Uterus (tissue), 4 donors: Measurements from ENCODE around the gene KRT85. TPM values are rescaled to one million over a fixed set of nuclear protein-coding genes. Genes with fewer than 3 reads are reported as not detected.

ENCODE experiments used
- DNase-seq, 2 donors: peaks; one replicate each; pipeline ENCODE4 v3.0.0-alpha.2; 2019 to 2020
- H3K27ac ChIP-seq, 2 donors: fragments of 200-600 bp; sonication (generic); 1 replicate in 1 of 2; 2 replicates in 1 of 2; pipeline ENCODE4 v1.5.1; 2016 to 2018
- H3K27me3 ChIP-seq, 2 donors: fragments of 200-600 bp; sonication (generic); one replicate each; pipeline ENCODE4 v1.5.1; 2018 to 2019; ENCODE audit warnings: control low read depth in 1 of 2
- H3K36me3 ChIP-seq, 2 donors: fragments of 200-600 bp; sonication (generic); one replicate each; pipeline ENCODE4 v1.5.1; 2019; ENCODE audit warnings: control low read depth in 1 of 2
- H3K4me1 ChIP-seq, 2 donors: fragments of 200-600 bp; sonication (generic); one replicate each; pipeline ENCODE4 v1.5.1; 2018 to 2019; ENCODE audit warnings: control low read depth in 1 of 2
- H3K4me3 ChIP-seq, 2 donors: fragments of 200-600 bp; sonication (generic); 1 replicate in 1 of 2; 2 replicates in 1 of 2; pipeline ENCODE4 v1.5.1; 2018 to 2019; ENCODE audit warnings: mild to moderate bottlenecking in 1 of 2
- H3K9me3 ChIP-seq, 2 donors: fragments of 200-600 bp; sonication (generic); one replicate each; pipeline ENCODE4 v1.5.1; 2019; ENCODE audit warnings: control low read depth in 1 of 2
- CTCF ChIP-seq, 4 experiments: fragments of 200-600 bp in 2 of 4; fragments of 450-650 bp in 2 of 4; sonication (generic) in 2 of 4; IDR thresholded peaks; one replicate each; pipeline ENCODE4 v1.5.1; 2016 to 2019; ENCODE audit warnings: antibody characterized with exemption in 4 of 4, mild to moderate bottlenecking in 2 of 4, moderate library complexity in 1 of 4
- POLR2A ChIP-seq, 2 donors: fragments of 450-650 bp; IDR thresholded peaks; one replicate each; pipeline ENCODE4 v1.6.1; 2016; ENCODE audit warnings: antibody characterized with exemption in 2 of 2, mild to moderate bottlenecking in 1 of 2, moderate library complexity in 1 of 2
- intact Hi-C: fragments of 100-400 bp; cut with DNase I; formaldehyde crosslinking; loops from one replicate; pipeline ENCODE4 v1.15.1; 2023; ENCODE audit warnings: low total_unique reads
- total RNA-seq, 4 donors: library from RNA; depleted of rRNA in 3 of 4; stranded (reverse); fragments of >200 nt in 3 of 4; gene quantifications; one replicate each; pipeline versions ENCODE4 v1.1.0 to v1.2.4, GENCODE V29; 2014 to 2023
- donor health status: DM: yes; HTN: yes; CAD: no.

KRT85 gene
- total RNA-seq, 4 donors from 2014 or later, result 0.76 TPM; not detected in 3

DNA sequence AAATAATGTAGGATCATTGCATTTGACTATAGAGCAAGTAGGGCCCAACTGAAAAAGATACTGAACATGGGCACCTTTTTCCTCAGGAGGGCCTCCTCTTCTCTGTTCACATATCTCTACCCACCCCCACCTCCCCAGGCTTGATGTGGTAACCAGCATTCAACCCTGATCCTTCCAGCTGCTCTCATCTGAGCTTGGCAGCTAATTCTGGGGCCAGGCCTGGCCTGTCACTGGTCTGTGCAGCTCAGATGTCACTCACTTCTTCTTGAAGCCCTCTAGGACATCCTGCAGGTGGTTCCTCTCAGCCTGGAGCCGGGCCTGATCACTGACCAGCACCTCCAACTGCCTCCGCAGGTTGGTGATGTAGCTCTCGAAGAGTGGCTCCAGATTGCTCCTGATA is 16.1 kb upstream of the KRT85 start:
- intact Hi-C loops, result no loop called here
- H3K9me3 ChIP-seq, result no peaks in the 10 kb centered on the region
- no peaks in the 10 kb centered on the region for H3K27me3 ChIP-seq
- TF ChIP-seq POLR2A (IDR thresholded peaks at IDR 0.05) (no peak), CTCF (IDR thresholded peaks at IDR 0.05) (no peak)
- no peak for DNase-seq
- H3K4me1 ChIP-seq, result no peaks in the 10 kb centered on the region
- no peak overlapping the region for H3K27ac ChIP-seq
- no peaks in the 10 kb centered on the region for H3K36me3 ChIP-seq
- no peak overlapping the region for H3K4me3 ChIP-seq

DNA sequence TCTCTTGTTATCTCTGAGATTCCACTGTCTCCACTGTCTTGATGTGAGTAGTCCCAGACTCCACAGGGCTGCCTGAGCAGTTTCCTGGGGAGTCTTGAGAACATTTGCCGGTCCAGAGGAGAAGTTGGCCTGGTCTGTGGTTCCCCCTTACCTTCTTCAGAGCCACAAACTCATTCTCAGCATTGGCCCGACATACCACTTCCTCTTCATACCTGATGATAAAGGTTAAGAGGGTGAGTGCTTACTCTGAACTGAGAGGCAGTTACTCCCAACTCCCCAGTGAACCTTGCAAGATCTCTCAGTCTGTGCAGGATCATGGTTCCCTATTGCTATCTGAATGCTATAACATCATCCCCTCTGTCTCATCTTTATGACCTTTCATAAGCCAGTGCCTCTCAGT is 15.6 kb upstream of the KRT85 start:
- TF ChIP-seq CTCF (IDR thresholded peaks at IDR 0.05), result no peak
- TF ChIP-seq POLR2A (IDR thresholded peaks at IDR 0.05), result no peak
- no peak for DNase-seq
- Histone ChIP-seq H3K36me3 (no peaks in the 10 kb centered on the region), H3K27me3 (no peaks in the 10 kb centered on the region), H3K4me1 (no peaks in the 10 kb centered on the region), H3K4me3 (no peak overlapping the region), H3K27ac (no peak overlapping the region), H3K9me3 (no peaks in the 10 kb centered on the region)
- intact Hi-C loops, result no loop called here

DNA sequence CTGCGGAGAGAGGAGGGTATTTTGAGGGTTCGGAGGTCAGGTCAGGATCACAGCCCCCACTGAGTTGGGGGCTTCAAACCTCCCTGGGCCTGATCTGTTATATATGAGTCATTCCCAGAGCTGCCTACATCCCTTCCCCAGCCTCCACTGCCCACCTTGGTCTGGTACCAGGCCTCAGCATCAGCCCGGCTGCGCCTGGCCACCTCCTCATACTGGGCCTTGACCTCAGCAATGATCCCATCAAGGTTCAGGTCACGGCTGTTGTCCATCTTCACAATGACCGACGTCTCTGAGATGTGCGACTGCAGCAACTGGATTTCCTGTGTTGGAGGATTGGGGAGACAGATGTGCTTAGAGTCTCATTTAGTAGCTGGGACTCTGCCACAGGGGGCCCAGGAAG is 13.9 kb upstream of the KRT85 start:
- Histone ChIP-seq H3K27ac (no peak overlapping the region), H3K36me3 (no peaks in the 10 kb centered on the region), H3K27me3 (no peaks in the 10 kb centered on the region), H3K9me3 (no peaks in the 10 kb centered on the region), H3K4me3 (no peak overlapping the region), H3K4me1 (no peaks in the 10 kb centered on the region)
- intact Hi-C loops, result no loop called here
- TF ChIP-seq POLR2A (IDR thresholded peaks at IDR 0.05) (no peak), CTCF (IDR thresholded peaks at IDR 0.05) (no peak)
- no peak for DNase-seq

DNA sequence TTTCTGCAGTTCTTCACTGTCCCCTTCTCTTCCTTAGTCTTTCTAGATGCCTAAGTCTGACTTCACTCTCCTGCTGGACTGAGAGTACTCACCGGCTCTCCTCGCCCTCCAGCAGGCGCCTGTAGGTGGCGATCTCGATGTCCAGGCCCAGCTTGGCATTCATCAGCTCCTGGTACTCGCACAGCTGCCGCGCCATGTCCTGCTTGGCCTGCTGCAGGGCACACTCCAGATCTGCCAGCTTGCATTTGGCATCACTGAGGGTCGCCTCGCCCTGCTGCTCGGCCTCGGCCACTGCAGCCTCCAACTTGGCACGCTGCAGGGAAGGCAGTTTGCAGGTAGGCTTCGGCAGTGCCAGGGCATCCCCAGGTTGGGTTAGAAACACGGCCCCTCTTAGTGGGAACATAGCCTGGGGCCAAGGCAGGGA is 13.0 kb upstream of the KRT85 start:
- Histone ChIP-seq H3K27me3 (no peaks in the 10 kb centered on the region), H3K4me1 (no peaks in the 10 kb centered on the region), H3K36me3 (no peaks in the 10 kb centered on the region), H3K27ac (no peak overlapping the region), H3K9me3 (no peaks in the 10 kb centered on the region), H3K4me3 (no peak overlapping the region)
- no peak for DNase-seq
- peak in 1 of 4 experiments; percentile 23 for TF ChIP-seq CTCF (IDR thresholded peaks at IDR 0.05)
- TF ChIP-seq POLR2A (IDR thresholded peaks at IDR 0.05), result no peak
- intact Hi-C loops, result no loop called here

GRCh38 chr12:52379536-52379935 is 12.3 kb upstream of the KRT85 start:
- H3K4me3 ChIP-seq, result no peak overlapping the region
- intact Hi-C loops, result no loop called here
- DNase-seq, result no peak
- TF ChIP-seq POLR2A (IDR thresholded peaks at IDR 0.05) (no peak), CTCF (IDR thresholded peaks at IDR 0.05) (no peak)
- no peaks in the 10 kb centered on the region for H3K36me3 ChIP-seq
- no peaks in the 10 kb centered on the region for H3K27me3 ChIP-seq
- no peak overlapping the region for H3K27ac ChIP-seq
- no peaks in the 10 kb centered on the region for H3K4me1 ChIP-seq
- no peaks in the 10 kb centered on the region for H3K9me3 ChIP-seq
